HEK293T (cell line): ENCODE data around the gene TSKS.

Experiments used
- CTCF ChIA-PET: fragments of 350-600 bp; formaldehyde crosslinking; extraction: SDS; loops from one replicate; lab custom pipeline; 2021; ENCODE audit warnings: antibody characterized with exemption, inconsistent platforms; lab: Yijun Ruan, JAX
- POLR2A ChIA-PET: fragments of 350-600 bp; formaldehyde crosslinking; extraction: SDS; loops from one replicate; lab custom pipeline; 2020; ENCODE audit warnings: antibody characterized with exemption, inconsistent platforms; lab: Yijun Ruan, JAX
- DNase-seq: peaks from one replicate; pipeline ENCODE4 v3.0.0; 2012; ENCODE audit warnings: mixed read lengths; ENCODE audit errors: extremely low spot score
- ARNT ChIP-seq: fragments of 450-650 bp; IDR thresholded peaks from 2 replicates; pipeline ENCODE4 v1.6.1; 2017; ENCODE audit warnings: mild to moderate bottlenecking
- BHLHE40 ChIP-seq: fragments of 450-650 bp; IDR thresholded peaks from 2 replicates; pipeline ENCODE4 v1.6.1; 2016; ENCODE audit warnings: mild to moderate bottlenecking, moderate library complexity, borderline replicate concordance
- CTBP1 ChIP-seq: fragments of 450-650 bp; IDR thresholded peaks from 2 replicates; pipeline ENCODE4 v1.6.1; 2016; ENCODE audit warnings: borderline replicate concordance
- ELF4 ChIP-seq: fragments of 450-650 bp; IDR thresholded peaks from 2 replicates; pipeline ENCODE4 v1.6.1; 2017; ENCODE audit warnings: antibody characterized with exemption
- FOXA1 ChIP-seq: fragments of 450-650 bp; IDR thresholded peaks from 2 replicates; pipeline ENCODE4 v1.6.1; 2016; ENCODE audit warnings: mild to moderate bottlenecking
- FOXK2 ChIP-seq: fragments of 450-650 bp; IDR thresholded peaks from 2 replicates; pipeline ENCODE4 v1.6.1; 2016; ENCODE audit warnings: mild to moderate bottlenecking
- FOXM1 ChIP-seq: fragments of 450-650 bp; IDR thresholded peaks from 2 replicates; pipeline ENCODE4 v1.6.1; 2017; ENCODE audit warnings: mild to moderate bottlenecking, borderline replicate concordance
- HDGF ChIP-seq: fragments of 450-650 bp; IDR thresholded peaks from 2 replicates; pipeline ENCODE4 v1.6.1; 2017; ENCODE audit warnings: antibody characterized with exemption, borderline replicate concordance
- L3MBTL2 ChIP-seq: fragments of 450-650 bp; conservative IDR thresholded peaks from 2 replicates; pipeline ENCODE4 v1.6.1; 2016; ENCODE audit warnings: mild to moderate bottlenecking
- LEF1 ChIP-seq: fragments of 450-650 bp; IDR thresholded peaks from 2 replicates; pipeline ENCODE4 v1.6.1; 2017; ENCODE audit warnings: mild to moderate bottlenecking, borderline replicate concordance
- NFRKB ChIP-seq: fragments of 450-650 bp; IDR thresholded peaks from 2 replicates; pipeline ENCODE4 v1.6.1; 2016; ENCODE audit warnings: mild to moderate bottlenecking, moderate library complexity
- PKNOX1 ChIP-seq: fragments of 450-650 bp; IDR thresholded peaks from 2 replicates; pipeline ENCODE4 v1.6.1; 2016
- SP1 ChIP-seq: fragments of 450-650 bp; IDR thresholded peaks from 2 replicates; pipeline ENCODE4 v1.6.1; 2017
- SUZ12 ChIP-seq: fragments of 450-650 bp; IDR thresholded peaks from 2 replicates; pipeline ENCODE4 v1.6.1; 2016; ENCODE audit warnings: mild to moderate bottlenecking
- TARDBP ChIP-seq: fragments of 450-650 bp; IDR thresholded peaks from 2 replicates; pipeline ENCODE4 v1.6.1; 2016
- ZNF384 ChIP-seq: fragments of 450-650 bp; IDR thresholded peaks from 2 replicates; pipeline ENCODE4 v1.6.1; 2016

Gene TSKS

GRCh38 chr19:49690656-49691242 is 72.4 kb downstream of the TSKS start, which contains the start of gene CPT1C:
TSS of gene CPT1C (plus strand) at chr19:49691116. CDS start at chr19:49692253, 1,137 bp downstream.
- CTCF ChIA-PET = no interaction called here
- DNase-seq = no peak
- no peak for TF ChIP-seq ARNT
- TF ChIP-seq TARDBP = no peak
- TF ChIP-seq ZNF384 = no peak
- no peak for TF ChIP-seq LEF1
- no peak for TF ChIP-seq SP1
- no peak for TF ChIP-seq NFRKB
- no peak for TF ChIP-seq FOXA1
- no peak for TF ChIP-seq ELF4
- no peak for TF ChIP-seq L3MBTL2
- no peak for TF ChIP-seq HDGF
- no peak for TF ChIP-seq CTBP1
- no peak for TF ChIP-seq FOXK2
- TF ChIP-seq SUZ12 = no peak
- TF ChIP-seq PKNOX1 = no peak
- TF ChIP-seq BHLHE40 = no peak
- TF ChIP-seq FOXM1 = no peak
- POLR2A ChIA-PET = no interaction called here

GRCh38 chr19:49690079-49690655 is 72.9 kb downstream of the TSKS start:
- ChIA-PET POLR2A (interaction anchor here (1.0 kb wide), 1 partner anchor 27 kb away, joined by 4 read pairs; no protein-coding TSS in a partner anchor), CTCF (interaction anchor here (0.7 kb wide), 1 partner anchor 14 kb away, joined by 4 read pairs; no protein-coding TSS in a partner anchor)
- TF ChIP-seq SP1 (no peak), SUZ12 (no peak), LEF1 (no peak), ZNF384 (no peak)

More at GRCh38 chr19:49690079-49690655, 72.9 kb downstream of the TSKS start:
- DNase-seq = no peak
